ENCODE measurements around the gene EFCAB6. TPM values are rescaled to one million over a fixed set of nuclear protein-coding genes. Genes with fewer than 3 reads are reported as not detected.

EFCAB6 gene
- total and polyA plus RNA-seq, 10 of the 15 experiments (the other 5 are each of a cell fraction or from before 2014, with no cell fraction given), result 0.05 to 0.42 (median 0.19) TPM

GRCh38 chr22:43490311-43490710, 321.8 kb downstream of the EFCAB6 start (continued):
- TF ChIP-seq ESRRA (IDR thresholded peaks at IDR 0.05; ENCODE audit: low read length), result no peak
- TF ChIP-seq RELA (IDR thresholded peaks at IDR 0.05; ENCODE audit: borderline replicate concordance, partially characterized antibody), result no peak
- no peak for TF ChIP-seq MLLT1 (IDR thresholded peaks at IDR 0.05)
- TF ChIP-seq MYC (IDR thresholded peaks at IDR 0.05; ENCODE audit: insufficient read depth, insufficient read length, insufficient replicate concordance, low read length, severe bottlenecking), result no peak

- Histone ChIP-seq H3K9me3 (replicated peaks; ENCODE audit: control insufficient read depth, insufficient read depth, low read length) (no peaks in the 10 kb centered on the region), H4K20me1 (ENCODE audit: control insufficient read depth, insufficient read depth) (no peaks in the 10 kb centered on the region), H3K79me2 (ENCODE audit: control insufficient read depth, insufficient read depth, low read length) (no peaks in the 10 kb centered on the region), H3K4me1 (ENCODE audit: control insufficient read depth, insufficient read depth, low read length) (no peaks in the 10 kb centered on the region), H3K36me3 (ENCODE audit: control insufficient read depth in 2 of 2, insufficient read depth in 2 of 2, low read length in 1 of 2) (no peaks in the 10 kb centered on the region), H2AFZ (ENCODE audit: control insufficient read depth, low read depth, low read length) (no peak overlapping the region), H3K4me3 (no peak overlapping the region), H3K4me2 (ENCODE audit: control insufficient read depth, insufficient read depth) (no peak overlapping the region), H3K27ac (ENCODE audit: control insufficient read depth, insufficient read depth) (no peak overlapping the region), H3K27me3 (replicated peaks in 1 of 2; ENCODE audit: control insufficient read depth in 2 of 2, insufficient read depth in 2 of 2, low read length in 1 of 2) (no peaks in the 10 kb centered on the region), H3K9ac (ENCODE audit: control insufficient read depth, insufficient read depth, low read length) (no peak overlapping the region)
- no peak for TF ChIP-seq RAD21 (IDR thresholded peaks at IDR 0.05; ENCODE audit: insufficient read depth, low read depth, low read length)
- no peak for TF ChIP-seq ZZZ3 (IDR thresholded peaks at IDR 0.05; ENCODE audit: control insufficient read depth, insufficient read length, low read depth)
- TF ChIP-seq MEF2A (IDR thresholded peaks at IDR 0.05; ENCODE audit: insufficient read depth, low read depth, low read length), result no peak
- no peak for TF ChIP-seq RAD51 (IDR thresholded peaks at IDR 0.05)
- no peak for TF ChIP-seq MTA3 (IDR thresholded peaks at IDR 0.05; ENCODE audit: borderline replicate concordance, low read length)
- TF ChIP-seq SMAD5 (IDR thresholded peaks at IDR 0.05; ENCODE audit: low read depth), result no peak
- no peak for TF ChIP-seq ATF2 (IDR thresholded peaks at IDR 0.05; ENCODE audit: low read length)
- no peak for TF ChIP-seq PAX5 (IDR thresholded peaks at IDR 0.05; ENCODE audit: borderline replicate concordance, low read depth, low read length)
- no peak for TF ChIP-seq KLF5 (IDR thresholded peaks at IDR 0.05; ENCODE audit: partially characterized antibody)
- no peak for TF ChIP-seq CHD1 (IDR thresholded peaks at IDR 0.05; ENCODE audit: low read depth, low read length)
- no peak for TF ChIP-seq NBN (IDR thresholded peaks at IDR 0.05)
- TF ChIP-seq CBFB (IDR thresholded peaks at IDR 0.05; ENCODE audit: low read depth), result no peak
- no peak for TF ChIP-seq JUNB (IDR thresholded peaks at IDR 0.05)
- TF ChIP-seq CEBPB (IDR thresholded peaks at IDR 0.05; ENCODE audit: borderline replicate concordance in 1 of 2, low read depth in 2 of 2, low read length in 2 of 2), result no peak
- TF ChIP-seq MAX (IDR thresholded peaks at IDR 0.05; ENCODE audit: low read depth, low read length), result no peak
- no peak for TF ChIP-seq POLR2AphosphoS2 (IDR thresholded peaks at IDR 0.05; ENCODE audit: low read depth, low read length)
- TF ChIP-seq SUZ12 (IDR thresholded peaks at IDR 0.05; ENCODE audit: unreplicated experiment), result no peak
- no peak for TF ChIP-seq RUNX3 (IDR thresholded peaks at IDR 0.05; ENCODE audit: low read length)
- no TSS peak for BruUV-seq (replicated peaks)
- FAIRE-seq, result no peak
- ChIA-PET RAD21 (ENCODE audit: unreplicated experiment) (no interaction called here), SMC1A (ENCODE audit: uncharacterized antibody, unreplicated experiment) (no interaction called here), CTCF (no interaction called here), POLR2A (no interaction called here)
- no peak for DNase-seq (ENCODE audit: low read depth, low spot score)
- 32% methylated on average over 10 of the region's 10 CpGs for WGBS (ENCODE audit: insufficient coverage, insufficient replicate concordance, low lambda C conversion rate, missing lambda C conversion rate)
- ATAC-seq, result no peak
- intact Hi-C loops (cut with micrococcal nuclease; ENCODE audit: unreplicated experiment) (no loop called here), in situ Hi-C loops (cut with MboI) (no loop called here)
Measured at GRCh38 chr22:43488937-43489336, 323.2 kb downstream of the EFCAB6 start.

Data from GM12878 (cell line).